ENCODE measurements around the gene SFMBT2. TPM values are rescaled to one million over a fixed set of nuclear protein-coding genes. Genes with fewer than 3 reads are reported as not detected.
"Not testable (repeated sequence)": the region's sequence is repeated elsewhere in the genome, so short reads cannot be mapped to it uniquely, and the experiment has no call there.

SFMBT2 gene
- polyA plus RNA-seq, 1 donor from 2014 or later: 1.6 TPM

GRCh38 chr10:7304110-7304509, 106.7 kb downstream of the SFMBT2 start:
- Mint-ChIP-seq H3K27ac (peak overlapping the region in 1 of 3 donors; percentile 22), H3K27me3 (no peaks in the 10 kb centered on the region), H3K4me3 (peak overlapping the region in 1 of 4 donors; percentile 61), H3K36me3 (peaks cover 3% of the 10 kb centered on the region), H3K9me3 (peaks cover 0 to 3% (median 1%) of the 10 kb centered on the region in 3 donors), H3K4me1 (peaks cover 5 to 21% (median 11%) of the 10 kb centered on the region in 3 donors)

GRCh38 chr10:7302930-7303557, 107.8 kb downstream of the SFMBT2 start:
- Mint-ChIP-seq H3K4me3 (no peak overlapping the region), H3K27me3 (no peaks in the 10 kb centered on the region), H3K4me1 (peaks cover 4 to 21% (median 15%) of the 10 kb centered on the region in 3 donors), H3K27ac (no peak overlapping the region), H3K9me3 (peaks cover 0 to 3% (median 1%) of the 10 kb centered on the region in 3 donors), H3K36me3 (peaks cover 8% of the 10 kb centered on the region)

GRCh38 chr10:7302392-7302906, 108.4 kb downstream of the SFMBT2 start:
- Mint-ChIP-seq H3K9me3 (peaks cover 0 to 3% (median 1%) of the 10 kb centered on the region in 3 donors), H3K36me3 (peaks cover 8% of the 10 kb centered on the region), H3K27me3 (no peaks in the 10 kb centered on the region), H3K4me3 (no peak overlapping the region), H3K27ac (no peak overlapping the region), H3K4me1 (peaks cover 4 to 19% (median 15%) of the 10 kb centered on the region in 3 donors)

- Mint-ChIP-seq H3K9me3 (peaks cover 0 to 1% (median 0%) of the 10 kb centered on the region in 3 donors), H3K27me3 (no peaks in the 10 kb centered on the region), H3K36me3 (peaks cover 8% of the 10 kb centered on the region), H3K4me1 (peaks cover 0 to 13% (median 8%) of the 10 kb centered on the region in 3 donors), H3K27ac (no peak overlapping the region), H3K4me3 (no peak overlapping the region)
Observed at GRCh38 chr10:7301006-7301778, 109.6 kb downstream of the SFMBT2 start.

- no peak overlapping the region for H3K4me3 Mint-ChIP-seq
- H3K27me3 Mint-ChIP-seq: no peaks in the 10 kb centered on the region
- peaks cover 0 to 10% (median 8%) of the 10 kb centered on the region in 3 donors for H3K4me1 Mint-ChIP-seq
- H3K27ac Mint-ChIP-seq: no peak overlapping the region
- peaks cover 8% of the 10 kb centered on the region for H3K36me3 Mint-ChIP-seq
- peaks cover 0 to 1% (median 0%) of the 10 kb centered on the region in 3 donors for H3K9me3 Mint-ChIP-seq
Observed at GRCh38 chr10:7300384-7300971, 110.4 kb downstream of the SFMBT2 start.

GRCh38 chr10:7299601-7300325, 111.1 kb downstream of the SFMBT2 start:
- peak overlapping the region in 1 of 3 donors; percentile 50 for H3K27ac Mint-ChIP-seq
- not testable (repeated sequence) for H3K4me1 Mint-ChIP-seq, H3K4me3 Mint-ChIP-seq, H3K27me3 Mint-ChIP-seq, H3K36me3 Mint-ChIP-seq, H3K9me3 Mint-ChIP-seq

GRCh38 chr10:7298495-7298894, 112.3 kb downstream of the SFMBT2 start:
- Mint-ChIP-seq H3K4me1 (peaks cover 2 to 10% (median 8%) of the 10 kb centered on the region in 3 donors), H3K9me3 (no peaks in the 10 kb centered on the region), H3K4me3 (no peak overlapping the region), H3K27me3 (no peaks in the 10 kb centered on the region), H3K36me3 (peaks cover 8% of the 10 kb centered on the region), H3K27ac (peak overlapping the region in 1 of 3 donors; percentile 70)

- Mint-ChIP-seq H3K27ac (no peak overlapping the region), H3K4me1 (peaks cover 2 to 8% (median 6%) of the 10 kb centered on the region in 3 donors), H3K4me3 (no peak overlapping the region), H3K36me3 (peaks cover 6% of the 10 kb centered on the region), H3K9me3 (no peaks in the 10 kb centered on the region), H3K27me3 (no peaks in the 10 kb centered on the region)
Observed at GRCh38 chr10:7297094-7297493, 113.7 kb downstream of the SFMBT2 start.

GRCh38 chr10:7296648-7297047, 114.2 kb downstream of the SFMBT2 start:
- H3K4me1 Mint-ChIP-seq: peaks cover 2 to 8% (median 6%) of the 10 kb centered on the region in 3 donors
- H3K27me3 Mint-ChIP-seq: no peaks in the 10 kb centered on the region
- H3K4me3 Mint-ChIP-seq: no peak overlapping the region
- H3K9me3 Mint-ChIP-seq: no peaks in the 10 kb centered on the region
- peaks cover 4% of the 10 kb centered on the region for H3K36me3 Mint-ChIP-seq
- H3K27ac Mint-ChIP-seq: peak overlapping the region in 1 of 3 donors; percentile 69

- Mint-ChIP-seq H3K36me3 (peaks cover 4% of the 10 kb centered on the region), H3K4me1 (peaks cover 2 to 8% (median 6%) of the 10 kb centered on the region in 3 donors), H3K9me3 (no peaks in the 10 kb centered on the region), H3K27ac (no peak overlapping the region), H3K4me3 (no peak overlapping the region), H3K27me3 (no peaks in the 10 kb centered on the region)
Observed at GRCh38 chr10:7296076-7296475, 114.8 kb downstream of the SFMBT2 start.

- no peaks in the 10 kb centered on the region for H3K9me3 Mint-ChIP-seq
- H3K4me1 Mint-ChIP-seq: peaks cover 2 to 6% (median 5%) of the 10 kb centered on the region in 3 donors
- no peak overlapping the region for H3K27ac Mint-ChIP-seq
Observed at GRCh38 chr10:7293378-7293920, 117.4 kb downstream of the SFMBT2 start.

GRCh38 chr10:7291487-7292270, 119.2 kb downstream of the SFMBT2 start:
- Mint-ChIP-seq H3K36me3 (peaks cover 4% of the 10 kb centered on the region), H3K27ac (no peak overlapping the region), H3K4me3 (no peak overlapping the region), H3K4me1 (peaks cover 2 to 6% (median 3%) of the 10 kb centered on the region in 3 donors), H3K27me3 (no peaks in the 10 kb centered on the region), H3K9me3 (no peaks in the 10 kb centered on the region)

More at GRCh38 chr10:7293378-7293920, 117.4 kb downstream of the SFMBT2 start:
- Mint-ChIP-seq H3K27me3 (no peaks in the 10 kb centered on the region), H3K4me3 (no peak overlapping the region), H3K36me3 (peaks cover 4% of the 10 kb centered on the region)

- Mint-ChIP-seq H3K4me1 (peaks cover 0 to 2% (median 2%) of the 10 kb centered on the region in 3 donors), H3K36me3 (peaks cover 8% of the 10 kb centered on the region), H3K4me3 (no peak overlapping the region)
Observed at GRCh38 chr10:7288060-7288690, 122.7 kb downstream of the SFMBT2 start.

More at GRCh38 chr10:7288060-7288690, 122.7 kb downstream of the SFMBT2 start:
- Mint-ChIP-seq H3K27me3 (no peaks in the 10 kb centered on the region), H3K27ac (peak overlapping the region in 1 of 3 donors; percentile 17), H3K9me3 (no peaks in the 10 kb centered on the region)

Measured in IgD-negative memory B cell (primary cell).